H1 (cell line): ENCODE measurements around the gene EPB41L5. TPM values are rescaled to one million over a fixed set of nuclear protein-coding genes. Genes with fewer than 3 reads are reported as not detected.

Experiments
- CTCF ChIA-PET: fragments of 300-600 bp; sonication (Branson Sonifier 250); formaldehyde crosslinking; loops from one replicate; lab custom pipeline; 2021; ENCODE audit not compliant: partially characterized antibody; lab: Charles Lee
- POLR2A ChIA-PET: fragments of 300-600 bp; sonication (Branson Sonifier 250); formaldehyde crosslinking; loops from one replicate; lab custom pipeline; 2021; ENCODE audit warnings: inconsistent platforms; ENCODE audit not compliant: partially characterized antibody; lab: Charles Lee
- DNase-seq, 2 experiments: peaks; one replicate each; pipeline versions ENCODE4 v3.0.0 to v3.0.0-alpha.2; 2010 to 2022; ENCODE audit warnings: low spot score in 2 of 2, low read depth in 1 of 2, mixed read lengths in 1 of 2
- FAIRE-seq: peaks from 2 replicates; lab custom pipeline; 2011; peaks lifted over from hg19 to GRCh38; lab: Jason Lieb, UNC
- H2AFZ ChIP-seq: 2 replicates; pipeline ENCODE4 v1.8.1; 2012; ENCODE audit warnings: low read length, inconsistent platforms
- H2AK5ac ChIP-seq: 2 replicates; pipeline ENCODE4 v1.6.1; 2013; ENCODE audit warnings: low read depth, low read length
- H2BK120ac ChIP-seq: replicated peaks from 2 replicates; pipeline ENCODE3; 2013; ENCODE audit warnings: low read depth, low read length, inconsistent platforms
- H2BK12ac ChIP-seq: 2 replicates; pipeline ENCODE4 v1.6.1; 2013; ENCODE audit warnings: low read depth, low read length
- H2BK15ac ChIP-seq: 2 replicates; pipeline ENCODE4 v1.6.1; 2013; ENCODE audit warnings: low read length
- H2BK20ac ChIP-seq: 2 replicates; pipeline ENCODE4 v1.6.1; 2013; ENCODE audit warnings: low read length
- H2BK5ac ChIP-seq: 2 replicates; pipeline ENCODE4 v1.6.1; 2013; ENCODE audit warnings: low read depth, low read length
- H3K14ac ChIP-seq: 2 replicates; pipeline ENCODE4 v1.6.1; 2013; ENCODE audit warnings: inconsistent platforms; ENCODE audit not compliant: insufficient read length
- H3K18ac ChIP-seq: 2 replicates; pipeline ENCODE4 v1.6.1; 2013; ENCODE audit warnings: low read length; ENCODE audit errors: extremely low read depth
- H3K23ac ChIP-seq: 2 replicates; pipeline ENCODE4 v1.6.1; 2013; ENCODE audit warnings: inconsistent platforms; ENCODE audit not compliant: insufficient read length
- H3K23me2 ChIP-seq: 2 replicates; pipeline ENCODE4 v1.6.1; 2013; ENCODE audit warnings: low read depth, low read length
- H3K27ac ChIP-seq: 2 replicates; pipeline ENCODE4 v1.6.1; 2011; ENCODE audit warnings: low read depth, low read length, inconsistent platforms
- H3K27me3 ChIP-seq, 4 experiments: replicated peaks in 1 of 4; 1 replicate in 1 of 4; 2 replicates in 3 of 4; pipeline versions ENCODE4 v1.6.1 to v1.8.1; 2011 to 2013; ENCODE audit warnings: low read length in 3 of 4, mild to moderate bottlenecking in 3 of 4, inconsistent platforms in 2 of 4, mixed read lengths in 2 of 4, moderate library complexity in 1 of 4; ENCODE audit not compliant: control insufficient read depth in 3 of 4, insufficient read depth in 3 of 4; ENCODE audit errors: extremely low read depth in 1 of 4
- H3K36me3 ChIP-seq, 4 experiments: 2 replicates each; pipeline versions ENCODE4 v1.6.1 to v1.8.1; 2011 to 2013; ENCODE audit warnings: mild to moderate bottlenecking in 4 of 4, low read length in 3 of 4, moderate library complexity in 2 of 4, control low read depth in 1 of 4, inconsistent platforms in 1 of 4; ENCODE audit not compliant: insufficient read depth in 4 of 4, control insufficient read depth in 2 of 4
- H3K4ac ChIP-seq: replicated peaks from 2 replicates; pipeline ENCODE3; 2013; ENCODE audit warnings: low read length, low read depth, mixed read lengths, inconsistent platforms; ENCODE audit not compliant: insufficient read length
- H3K4me1 ChIP-seq, 4 experiments: replicated peaks in 1 of 4; 1 replicate in 1 of 4; 2 replicates in 3 of 4; pipeline versions ENCODE4 v1.6.1 to v1.8.1; 2011 to 2013; ENCODE audit warnings: low read length in 3 of 4, inconsistent platforms in 2 of 4, mixed read lengths in 1 of 4; ENCODE audit not compliant: insufficient read depth in 4 of 4, control insufficient read depth in 3 of 4
- H3K4me2 ChIP-seq, 2 experiments: 2 replicates each; pipeline versions ENCODE4 v1.6.1 to v1.8.1; 2011 to 2013; ENCODE audit warnings: low read depth in 2 of 2, low read length in 2 of 2, control low read depth in 1 of 2, inconsistent platforms in 1 of 2, mild to moderate bottlenecking in 1 of 2; ENCODE audit not compliant: insufficient read depth in 1 of 2
- H3K4me3 ChIP-seq, 4 experiments: fragments of 200-600, 300-600 bp in 1 of 4; sonication (generic), shearing (Covaris generic), sonication (Bioruptor Twin) in 1 of 4; 2 replicates each; pipeline versions ENCODE4 v1.5.1 to v1.8.1; 2011 to 2016; ENCODE audit warnings: low read length in 4 of 4, low read depth in 3 of 4, control low read depth in 2 of 4, inconsistent platforms in 2 of 4, mild to moderate bottlenecking in 2 of 4, mixed read lengths in 1 of 4, moderate library complexity in 1 of 4; ENCODE audit not compliant: insufficient read depth in 2 of 4; ENCODE audit errors: extremely low read depth in 1 of 4
- H3K56ac ChIP-seq: replicated peaks from 2 replicates; pipeline ENCODE3; 2013; ENCODE audit warnings: low read depth, mild to moderate bottlenecking, mixed read lengths, low read length, inconsistent platforms; ENCODE audit not compliant: insufficient read length
- H3K79me1 ChIP-seq: 2 replicates; pipeline ENCODE4 v1.6.1; 2013; ENCODE audit warnings: low read depth, low read length, control low read depth
- H3K79me2 ChIP-seq, 2 experiments: 2 replicates each; pipeline versions ENCODE4 v1.6.1 to v1.8.1; 2012 to 2013; ENCODE audit warnings: low read length in 2 of 2, mild to moderate bottlenecking in 2 of 2, inconsistent platforms in 1 of 2; ENCODE audit not compliant: insufficient read depth in 2 of 2, control insufficient read depth in 1 of 2
- H3K9ac ChIP-seq, 4 experiments: replicated peaks in 1 of 4; 1 replicate in 1 of 4; 2 replicates in 3 of 4; pipeline versions ENCODE4 v1.6.1 to v1.8.1; 2011 to 2013; ENCODE audit warnings: low read depth in 3 of 4, low read length in 3 of 4, control low read depth in 2 of 4, mild to moderate bottlenecking in 2 of 4, moderate library complexity in 2 of 4, inconsistent platforms in 1 of 4; ENCODE audit errors: extremely low read depth in 1 of 4
- H3K9me3 ChIP-seq, 2 experiments: 2 replicates each; pipeline versions ENCODE4 v1.6.1 to v1.8.1; 2012 to 2013; ENCODE audit warnings: mild to moderate bottlenecking in 2 of 2, moderate library complexity in 2 of 2, control low read depth in 1 of 2, inconsistent platforms in 1 of 2, low read depth in 1 of 2, low read length in 1 of 2, mixed read lengths in 1 of 2; ENCODE audit not compliant: insufficient read depth in 2 of 2
- H4K20me1 ChIP-seq, 2 experiments: replicated peaks in 1 of 2; 2 replicates each; pipeline versions ENCODE3 to v1.8.1; 2011 to 2013; ENCODE audit warnings: inconsistent platforms in 2 of 2, low read length in 2 of 2, mild to moderate bottlenecking in 1 of 2; ENCODE audit not compliant: insufficient read depth in 2 of 2, control insufficient read depth in 1 of 2
- H4K5ac ChIP-seq: 2 replicates; pipeline ENCODE4 v1.6.1; 2013; ENCODE audit warnings: low read length, low read depth, mixed read lengths, inconsistent platforms; ENCODE audit not compliant: insufficient read length
- H4K8ac ChIP-seq: 2 replicates; pipeline ENCODE4 v1.8.0; 2013; ENCODE audit warnings: mild to moderate bottlenecking, moderate library complexity, low read length, inconsistent platforms; ENCODE audit not compliant: insufficient read depth; ENCODE audit errors: extremely low read depth
- H4K91ac ChIP-seq: replicated peaks from 2 replicates; pipeline ENCODE3; 2013; ENCODE audit warnings: low read length, mixed read lengths, inconsistent platforms; ENCODE audit not compliant: insufficient read length
- BCL11A ChIP-seq, 2 experiments: IDR thresholded peaks; one replicate each; pipeline ENCODE4 v1.6.1; 2011; ENCODE audit warnings: low read depth in 2 of 2, low read length in 2 of 2, mild to moderate bottlenecking in 2 of 2
- CBX5 ChIP-seq: fragments of 300-800, 300-1000 bp; sonication (generic); IDR thresholded peaks from 2 replicates; pipeline ENCODE4 v1.7.1; 2016; ENCODE audit warnings: antibody characterized with exemption, low read length, low read depth
- CREB1 ChIP-seq: IDR thresholded peaks from 2 replicates; pipeline ENCODE4 v1.6.1; 2012; ENCODE audit warnings: inconsistent platforms
- EGR1 ChIP-seq: IDR thresholded peaks from 2 replicates; pipeline ENCODE4 v1.6.1; 2011; ENCODE audit warnings: low read depth, low read length, borderline replicate concordance
- KDM1A ChIP-seq: fragments of 200-600, 300-600 bp; sonication (generic); IDR thresholded peaks from 2 replicates; pipeline ENCODE4 v1.7.1; 2016; ENCODE audit warnings: mild to moderate bottlenecking, low read length, borderline replicate concordance
- POLR2AphosphoS5 ChIP-seq: IDR thresholded peaks from 2 replicates; pipeline ENCODE4 v1.6.1; 2011; ENCODE audit warnings: low read depth, low read length
- RBBP5 ChIP-seq: IDR thresholded peaks from 2 replicates; pipeline ENCODE4 v1.7.1; 2012; ENCODE audit warnings: low read depth, mild to moderate bottlenecking, inconsistent platforms, low read length, moderate library complexity, borderline replicate concordance
- SAP30 ChIP-seq: fragments of 300-600 bp; sonication (generic); IDR thresholded peaks from 2 replicates; pipeline ENCODE4 v1.7.1; 2012; ENCODE audit warnings: low read length, moderate library complexity, mild to moderate bottlenecking, inconsistent platforms; ENCODE audit not compliant: insufficient read depth, insufficient replicate concordance
- SIN3A ChIP-seq, 2 experiments: IDR thresholded peaks in 1 of 2; conservative IDR thresholded peaks in 1 of 2; 2 replicates each; pipeline ENCODE4 v1.6.1; 2011 to 2012; ENCODE audit warnings: low read length in 2 of 2, improper control_type of control experiment in 1 of 2, low read depth in 1 of 2, mild to moderate bottlenecking in 1 of 2
- SP2 ChIP-seq: IDR thresholded peaks from 2 replicates; pipeline ENCODE4 v1.6.1; 2012; ENCODE audit warnings: mild to moderate bottlenecking, low read length, inconsistent platforms
- SP4 ChIP-seq: IDR thresholded peaks from 2 replicates; pipeline ENCODE4 v1.6.1; 2012; ENCODE audit warnings: low read length, inconsistent platforms
- TAF7 ChIP-seq: optimal IDR thresholded peaks from 2 replicates; pipeline ENCODE3; 2011; ENCODE audit warnings: low read depth, mild to moderate bottlenecking, inconsistent platforms, low read length, moderate library complexity, borderline replicate concordance
- WGBS, 2 experiments: shearing (Covaris generic) in 1 of 2; methylation state at CpG; one replicate each; pipeline versions ENCODE4 v1.1.6 to v1.1.7; 2013 to 2015; ENCODE audit warnings: low lambda C conversion rate in 2 of 2, mixed read lengths in 2 of 2, inconsistent platforms in 1 of 2, low coverage in 1 of 2, missing lambda C conversion rate in 1 of 2; ENCODE audit not compliant: insufficient replicate concordance in 2 of 2, insufficient coverage in 1 of 2, insufficient read length in 1 of 2; ENCODE audit errors: extremely low coverage in 1 of 2, missing lambda C conversion rate in 1 of 2; 5-methylcytosine and 5-hydroxymethylcytosine counted together
- polyA plus RNA-seq, 7 experiments: library from polyadenylated mRNA; depleted of rRNA in 3 of 7; stranded (reverse) in 5 of 7; unstranded in 2 of 7; fragments of >200 nt in 5 of 7; fragments of 200-250 nt in 2 of 7; gene quantifications; 1 replicate in 5 of 7; 2 replicates in 1 of 7; 4 replicates in 1 of 7; pipeline versions ENCODE4 v1.2.1 to v1.2.3, GENCODE V29; 2011 to 2013; ENCODE audit warnings: missing spikeins in 2 of 7, mixed read lengths in 2 of 7
- total RNA-seq: library from RNA; stranded (reverse); fragmentation: NEBNext Ultra II Directional; extraction: Animal tissue kit (Norgen Biotek cat#: 25700); gene quantifications from 2 replicates; pipeline ENCODE4 v1.2.1, GENCODE V29; 2021

EPB41L5 gene
- total and polyA plus RNA-seq, 2 of the 8 experiments (the other 6 are each of a cell fraction or from before 2014, with no cell fraction given): 13.5 to 32.3 TPM

DNA sequence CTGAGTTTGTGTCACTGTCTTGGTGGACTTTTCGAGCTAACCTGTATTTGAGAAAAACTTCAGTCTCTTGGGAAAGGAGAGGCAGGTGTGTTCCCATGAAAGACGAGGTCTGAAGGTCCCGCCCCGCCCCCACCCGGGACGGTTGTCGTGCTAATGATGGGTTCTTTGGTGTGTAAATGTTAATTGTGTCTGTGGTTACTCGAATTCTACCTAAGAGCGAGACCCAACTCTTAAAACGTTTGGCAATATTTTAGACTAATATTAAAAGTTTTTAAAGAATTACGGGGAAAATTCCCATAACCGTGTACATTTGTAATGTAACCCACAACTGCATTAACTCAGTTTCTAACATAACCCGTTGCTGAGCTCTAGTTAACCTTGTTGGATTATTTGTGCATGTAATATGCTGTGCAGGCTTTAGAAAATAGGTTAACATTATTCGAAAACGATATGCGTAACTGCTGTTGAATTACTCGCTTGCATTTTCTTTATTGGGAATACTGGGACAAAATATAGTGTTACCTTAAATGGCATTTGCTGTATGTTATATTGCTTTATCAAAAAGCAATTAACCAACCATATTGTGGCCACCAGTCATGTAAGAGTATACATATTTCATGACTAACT is 833 bp downstream of the EPB41L5 start:
- Histone ChIP-seq H3K23ac (no peak overlapping the region), H2BK12ac (peak overlapping the region; percentile 55; the same call in 1 of the 2 replicates), H3K27ac (peak overlapping the region; percentile 81; the same call in 1 of the 2 replicates), H3K36me3 (no peaks in the 10 kb centered on the region), H3K79me2 (peaks cover 5 to 46% of the 10 kb centered on the region in 2 experiments), H3K4me1 (peaks cover 0 to 6% (median 2%) of the 10 kb centered on the region in 4 experiments; a peak in 3 of 7 replicates), H3K18ac (peak overlapping the region; percentile 64), H2AFZ (no peak overlapping the region), H2BK5ac (peak overlapping the region; percentile 82), H3K56ac (no peak overlapping the region), H3K23me2 (no peaks in the 10 kb centered on the region), H3K14ac (no peak overlapping the region), H3K4me3 (peak overlapping the region; percentile 69 to 83 (median 81)), H3K4ac (no peak overlapping the region), H4K5ac (peak overlapping the region; percentile 39), H3K9me3 (no peaks in the 10 kb centered on the region), H3K4me2 (peak overlapping the region; percentile 63 to 66), H4K8ac (peak overlapping the region; percentile 97; the same call in 1 of the 2 replicates), H2BK20ac (no peak overlapping the region), H2BK15ac (no peak overlapping the region), H3K27me3 (peaks cover 0 to 7% (median 5%) of the 10 kb centered on the region in 4 experiments; a peak in 4 of 7 replicates), H2AK5ac (no peak overlapping the region), H3K9ac (peak overlapping the region; percentile 85 to 96 (median 87)), H4K91ac (no peak overlapping the region), H2BK120ac (no peak overlapping the region), H4K20me1 (peaks cover 4 to 6% of the 10 kb centered on the region in 2 experiments), H3K79me1 (0 out of 2 replicates have a peak, but pooled peaks cover 2% of the 10 kb centered on the region)
- no peak for FAIRE-seq
- POLR2A ChIA-PET: interaction anchor here (1.1 to 1.9 kb wide), 7 partner anchors 10 to 161 kb away, joined by 3 to 13 read pairs (median 6); no protein-coding TSS in a partner anchor
- 12% methylated on average over 13 of the region's 17 CpGs; no CpG with 5 or more reads in 1 of the 2 experiments for WGBS, 2 experiments
- CTCF ChIA-PET: interaction anchor here (1.5 to 1.8 kb wide), 2 partner anchors 14 to 162 kb away, joined by 4 to 5 read pairs; no protein-coding TSS in a partner anchor
- no peak for DNase-seq
- TF ChIP-seq KDM1A: no peak
- TF ChIP-seq TAF7: peak; percentile 42
- no peak; the same call in 1 of the 2 replicates for TF ChIP-seq SP4
- no peak for TF ChIP-seq POLR2AphosphoS5
- no peak for TF ChIP-seq CBX5
- no peak for TF ChIP-seq EGR1
- TF ChIP-seq RBBP5: no peak
- 0 out of 4 replicates have a peak, but pooled peaks of 1 of the 2 experiments have one; percentile 8 for TF ChIP-seq SIN3A (conservative IDR thresholded peaks at IDR 0.05 in 1 of 2, IDR thresholded peaks at IDR 0.05 in 1 of 2; ENCODE audit: low read depth in 1 of 2, low read length in 2 of 2)
- TF ChIP-seq SAP30: peak; percentile 46
- no peak for TF ChIP-seq BCL11A (IDR thresholded peaks at IDR 0.05; ENCODE audit: low read depth in 2 of 2, low read length in 2 of 2)
- no peak for TF ChIP-seq SP2
- no peak for TF ChIP-seq CREB1
